GM04503 (cell line): ENCODE data around the gene OR1E2.
"Not testable (repeated sequence)": the region's sequence is repeated elsewhere in the genome, so short reads cannot be mapped to it uniquely, and the experiment has no call there.

Experiments used
- DNase-seq: peaks from one replicate; pipeline ENCODE4 v3.0.0-alpha.2; 2012; ENCODE audit warnings: low read depth

Gene OR1E2

DNA sequence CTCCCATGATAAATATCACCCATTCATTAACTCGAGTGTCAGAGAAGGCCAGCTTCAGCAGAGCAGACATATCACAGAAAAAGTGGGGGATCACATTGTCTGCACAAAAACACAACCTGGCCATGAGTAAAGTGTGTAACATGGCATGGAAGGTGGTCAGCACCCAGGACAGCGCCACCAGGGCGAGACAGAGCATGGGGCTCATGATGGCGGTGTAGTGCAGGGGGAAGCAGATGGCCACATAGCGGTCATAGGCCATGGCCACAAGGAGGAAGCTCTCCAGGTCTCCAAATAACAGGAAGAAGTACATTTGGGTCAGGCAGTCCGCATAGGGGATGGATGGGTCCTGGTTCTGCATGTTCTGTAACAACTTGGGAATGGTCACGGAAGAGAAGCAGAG, 35.8 kb downstream of the OR1E2 start:
- not testable (repeated sequence) for DNase-seq

DNA sequence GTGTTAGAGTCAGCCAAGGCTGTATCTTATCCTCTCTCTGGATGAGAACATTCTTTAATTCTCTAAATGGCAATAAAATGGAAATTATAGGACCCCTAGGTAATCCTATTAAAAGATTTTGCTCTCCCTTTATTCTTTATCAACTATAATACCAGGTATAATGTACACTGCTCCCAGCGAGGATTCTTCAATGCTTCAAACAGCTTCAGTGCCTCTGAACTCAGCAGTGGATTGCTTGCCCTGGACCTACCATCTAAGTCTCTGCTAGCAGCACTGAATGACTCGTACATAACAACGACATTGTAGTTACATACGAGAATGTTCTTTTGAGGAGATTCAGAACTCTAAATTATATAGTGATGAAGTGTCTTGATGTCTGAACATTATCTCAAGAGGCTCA, 43.9 kb downstream of the OR1E2 start:
- DNase-seq: no peak

DNA sequence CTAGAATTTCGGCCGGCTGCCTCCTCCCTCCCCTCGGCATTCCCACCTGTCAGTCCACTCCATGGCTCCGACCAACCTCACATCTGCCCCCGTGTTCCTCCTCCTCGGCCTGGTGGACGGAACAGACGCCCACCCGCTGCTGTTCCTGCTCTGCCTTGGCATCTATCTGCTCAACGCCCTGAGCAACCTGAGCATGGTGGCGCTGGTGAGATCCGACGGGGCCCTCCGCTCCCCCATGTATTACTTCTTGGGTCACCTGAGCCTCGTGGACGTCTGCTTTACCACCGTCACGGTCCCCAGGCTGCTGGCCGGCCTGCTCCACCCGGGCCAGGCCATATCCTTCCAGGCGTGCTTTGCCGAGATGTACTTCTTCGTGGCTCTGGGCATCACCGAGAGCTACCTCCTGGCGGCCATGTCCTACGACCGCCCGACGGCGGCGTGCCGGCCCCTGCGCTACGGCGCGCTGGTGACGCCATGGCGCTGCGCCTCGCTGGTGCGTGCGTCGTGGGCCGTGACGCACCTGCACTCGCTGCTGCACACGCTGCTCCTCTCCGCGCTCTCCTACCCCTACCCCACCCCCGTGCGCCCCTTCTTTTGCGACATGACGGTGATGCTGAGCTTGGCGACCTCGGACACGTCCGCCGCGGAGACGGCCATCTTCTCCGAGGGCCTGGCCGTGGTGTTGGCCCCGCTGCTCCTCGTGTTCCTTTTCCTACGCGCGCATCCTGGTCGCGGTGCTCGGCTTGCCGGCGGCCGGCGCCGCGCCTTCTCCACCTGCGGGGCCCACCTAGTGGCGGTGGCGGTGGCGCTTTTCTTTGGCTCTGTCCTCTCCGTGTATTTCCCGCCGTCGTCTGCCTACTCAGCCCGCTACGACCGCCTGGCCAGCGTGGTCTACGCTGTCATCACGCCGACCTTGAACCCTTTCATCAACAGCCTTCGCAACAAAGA, 47.5 kb downstream of the OR1E2 start, which contains the start of gene OR3A2:
TSS of gene OR3A2 (minus strand) at position 440 of the 948 bp plus-strand sequence.
- no peak for DNase-seq
